ENCODE data around the gene HEXB.

The HEXB gene

GRCh38 chr5:74679966-74680365, 5.1 kb upstream of the HEXB start:
- Histone ChIP-seq H3K36me3 (ENCODE audit: insufficient read depth, low read length) (no peaks in the 10 kb centered on the region), H3K27ac (no peak overlapping the region), H3K9ac (ENCODE audit: insufficient read length) (no peak overlapping the region), H3K4me3 (no peak overlapping the region), H3K9me3 (ENCODE audit: low read depth, low read length) (no peaks in the 10 kb centered on the region)
- DNase-seq (ENCODE audit: low read depth, low spot score), result no peak
- TF ChIP-seq EZH2 (IDR thresholded peaks at IDR 0.05) (no peak), POLR2AphosphoS5 (IDR thresholded peaks at IDR 0.05; ENCODE audit: borderline replicate concordance, low read depth, low read length) (no peak), FOXP2 (optimal IDR thresholded peaks at IDR 0.05; ENCODE audit: control extremely low read depth, extremely low read length, insufficient read depth) (no peak)

- no peak overlapping the region for H3K9ac ChIP-seq (ENCODE audit: insufficient read length)
- TF ChIP-seq EZH2 (IDR thresholded peaks at IDR 0.05) (no peak), FOXP2 (optimal IDR thresholded peaks at IDR 0.05; ENCODE audit: control extremely low read depth, extremely low read length, insufficient read depth) (no peak), POLR2AphosphoS5 (IDR thresholded peaks at IDR 0.05; ENCODE audit: borderline replicate concordance, low read depth, low read length) (no peak)
- no peaks in the 10 kb centered on the region for H3K9me3 ChIP-seq (ENCODE audit: low read depth, low read length)
- H3K27ac ChIP-seq, result no peak overlapping the region
- peaks cover 11% of the 10 kb centered on the region for H3K36me3 ChIP-seq (ENCODE audit: insufficient read depth, low read length)
- no peak for DNase-seq (ENCODE audit: low read depth, low spot score)
- peak overlapping the region; percentile 97 for H3K4me3 ChIP-seq
These were observed 1.1 kb downstream of the HEXB start for GRCh38 chr5:74685979-74686631.

DNA sequence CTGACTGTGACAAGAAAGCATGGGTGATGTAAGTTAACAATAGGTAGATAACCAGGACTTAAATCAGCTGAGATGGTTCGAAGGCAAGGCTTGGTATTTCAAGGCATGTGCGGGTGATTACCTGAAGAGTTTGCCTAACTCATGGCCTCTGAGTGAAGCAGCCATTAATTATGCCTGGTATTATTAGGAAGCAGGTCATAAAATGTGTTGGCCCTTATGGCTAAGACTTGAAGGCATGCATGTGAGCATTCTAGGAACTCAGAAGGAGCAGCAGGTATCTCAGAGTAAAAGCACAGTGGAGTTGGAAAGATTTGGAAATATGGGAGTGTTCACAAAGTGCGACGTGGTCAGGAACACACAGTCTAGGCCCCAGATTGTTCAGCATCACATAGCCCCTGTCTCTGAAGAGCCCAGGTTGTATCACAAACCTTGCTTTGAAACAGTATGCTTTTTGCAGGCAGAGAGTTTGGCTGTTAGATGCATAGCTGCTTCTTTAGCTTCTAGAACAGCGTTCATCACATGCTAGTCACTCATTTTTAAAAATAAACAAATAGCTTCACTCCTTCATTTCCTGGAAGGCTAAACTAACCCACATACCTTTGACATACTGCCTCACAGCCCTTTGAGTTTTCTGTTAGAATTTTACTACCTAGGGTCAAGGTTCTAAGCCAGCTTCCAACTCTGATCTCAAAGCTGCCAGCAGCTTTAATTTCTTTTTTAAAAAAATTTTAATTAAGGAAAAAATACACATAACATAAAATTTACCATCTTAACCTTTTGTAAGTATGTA, 2.1 kb downstream of the HEXB start:
- H3K9ac ChIP-seq (ENCODE audit: insufficient read length), result no peak overlapping the region
- no peak overlapping the region for H3K27ac ChIP-seq
- H3K4me3 ChIP-seq, result no peak overlapping the region
- DNase-seq (ENCODE audit: low read depth, low spot score), result no peak
- H3K36me3 ChIP-seq (ENCODE audit: insufficient read depth, low read length), result peaks cover 16% of the 10 kb centered on the region
- TF ChIP-seq FOXP2 (optimal IDR thresholded peaks at IDR 0.05; ENCODE audit: control extremely low read depth, extremely low read length, insufficient read depth) (no peak), EZH2 (IDR thresholded peaks at IDR 0.05) (no peak), POLR2AphosphoS5 (IDR thresholded peaks at IDR 0.05; ENCODE audit: borderline replicate concordance, low read depth, low read length) (no peak)
- no peaks in the 10 kb centered on the region for H3K9me3 ChIP-seq (ENCODE audit: low read depth, low read length)

DNA sequence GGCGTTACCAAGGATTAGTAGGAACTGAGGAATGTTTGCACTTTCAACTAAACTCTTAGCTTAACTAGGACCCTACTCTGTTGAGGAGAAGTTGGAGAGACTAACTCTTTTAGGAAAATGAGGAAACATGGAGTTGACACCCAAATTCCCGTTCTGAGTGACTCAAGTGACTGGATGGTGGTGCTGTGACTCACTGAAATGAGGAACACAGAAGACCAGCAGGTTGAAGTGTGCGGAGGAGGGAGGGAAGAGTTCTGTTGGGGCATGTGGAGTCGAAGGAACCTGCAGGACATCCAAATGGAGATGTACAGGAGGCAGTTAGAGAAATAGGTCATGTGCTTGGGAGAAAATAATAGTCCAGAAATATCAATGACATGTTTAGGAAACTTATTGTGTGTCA, 8.2 kb downstream of the HEXB start:
- peaks cover 25% of the 10 kb centered on the region for H3K36me3 ChIP-seq (ENCODE audit: insufficient read depth, low read length)

GRCh38 chr5:74717596-74717995, 32.6 kb downstream of the HEXB start:
- no peak for TF ChIP-seq FOXP2 (optimal IDR thresholded peaks at IDR 0.05; ENCODE audit: control extremely low read depth, extremely low read length, insufficient read depth)
- no peak for TF ChIP-seq EZH2 (IDR thresholded peaks at IDR 0.05)
- TF ChIP-seq POLR2AphosphoS5 (IDR thresholded peaks at IDR 0.05; ENCODE audit: borderline replicate concordance, low read depth, low read length), result no peak
- Histone ChIP-seq H3K36me3 (ENCODE audit: insufficient read depth, low read length) (peaks cover 34% of the 10 kb centered on the region), H3K27ac (no peak overlapping the region), H3K9ac (ENCODE audit: insufficient read length) (no peak overlapping the region), H3K9me3 (ENCODE audit: low read depth, low read length) (no peaks in the 10 kb centered on the region), H3K4me3 (no peak overlapping the region)
- DNase-seq (ENCODE audit: low read depth, low spot score), result no peak

More for the DNA sequence above, 8.2 kb downstream of the HEXB start:
- H3K27ac ChIP-seq, result no peak overlapping the region
- no peaks in the 10 kb centered on the region for H3K9me3 ChIP-seq (ENCODE audit: low read depth, low read length)
- H3K9ac ChIP-seq (ENCODE audit: insufficient read length), result no peak overlapping the region
- no peak for DNase-seq (ENCODE audit: low read depth, low spot score)
- no peak for TF ChIP-seq EZH2 (IDR thresholded peaks at IDR 0.05)
- no peak for TF ChIP-seq POLR2AphosphoS5 (IDR thresholded peaks at IDR 0.05; ENCODE audit: borderline replicate concordance, low read depth, low read length)
- no peak for TF ChIP-seq FOXP2 (optimal IDR thresholded peaks at IDR 0.05; ENCODE audit: control extremely low read depth, extremely low read length, insufficient read depth)
- no peak overlapping the region for H3K4me3 ChIP-seq

DNA sequence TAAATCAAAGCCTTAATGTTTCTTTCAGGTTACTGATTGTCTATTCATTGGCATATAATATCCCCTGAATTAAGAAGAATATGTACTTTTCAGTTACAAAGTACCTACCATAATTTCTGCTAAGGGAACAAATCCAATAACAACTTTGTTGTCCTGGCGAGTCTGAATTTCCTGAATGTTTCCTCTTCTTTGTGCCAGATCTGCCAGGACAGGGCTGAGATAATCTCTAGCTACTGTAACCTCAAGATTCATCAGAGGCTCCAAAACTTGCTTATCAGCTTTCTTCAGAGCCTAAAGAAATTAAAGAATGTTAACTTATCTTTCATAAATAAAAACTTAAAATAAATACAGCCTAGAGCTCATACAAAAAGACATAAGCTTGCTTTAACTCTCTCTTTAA, 37.2 kb downstream of the HEXB start:
- Histone ChIP-seq H3K9me3 (ENCODE audit: low read depth, low read length) (no peaks in the 10 kb centered on the region), H3K4me3 (no peak overlapping the region), H3K9ac (ENCODE audit: insufficient read length) (no peak overlapping the region), H3K27ac (0 out of 2 replicates have a peak overlapping the region, but pooled peaks have one; percentile 6), H3K36me3 (ENCODE audit: insufficient read depth, low read length) (peaks cover 66% of the 10 kb centered on the region)
- TF ChIP-seq EZH2 (IDR thresholded peaks at IDR 0.05), result no peak
- TF ChIP-seq POLR2AphosphoS5 (IDR thresholded peaks at IDR 0.05; ENCODE audit: borderline replicate concordance, low read depth, low read length), result no peak
- no peak for TF ChIP-seq FOXP2 (optimal IDR thresholded peaks at IDR 0.05; ENCODE audit: control extremely low read depth, extremely low read length, insufficient read depth)
- no peak for DNase-seq (ENCODE audit: low read depth, low spot score)

DNA sequence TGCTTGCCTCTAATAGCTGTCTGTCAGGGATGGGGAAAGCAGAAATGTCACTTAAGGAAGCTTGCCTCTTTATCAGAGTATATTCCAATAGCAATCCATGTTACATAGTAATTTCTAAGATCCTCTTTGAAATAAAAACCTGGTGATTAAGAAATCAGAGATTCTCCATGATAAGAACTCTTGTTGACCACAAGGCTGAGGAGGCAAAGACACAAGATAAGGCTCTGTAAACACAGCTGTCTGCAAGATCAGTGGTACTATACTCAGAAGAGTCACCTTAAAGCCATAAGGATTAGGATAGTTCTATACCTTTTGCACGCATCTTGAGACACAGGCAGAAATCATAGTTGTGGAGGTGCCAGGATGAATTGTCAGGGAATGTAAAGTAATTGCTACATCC, 40.3 kb downstream of the HEXB start:
- H3K36me3 ChIP-seq (ENCODE audit: insufficient read depth, low read length), result peaks cover 64% of the 10 kb centered on the region
- no peak overlapping the region for H3K4me3 ChIP-seq
- H3K9ac ChIP-seq (ENCODE audit: insufficient read length), result no peak overlapping the region
- no peak for DNase-seq (ENCODE audit: low read depth, low spot score)
- H3K27ac ChIP-seq, result no peak overlapping the region
- H3K9me3 ChIP-seq (ENCODE audit: low read depth, low read length), result no peaks in the 10 kb centered on the region
- TF ChIP-seq EZH2 (IDR thresholded peaks at IDR 0.05) (no peak), POLR2AphosphoS5 (IDR thresholded peaks at IDR 0.05; ENCODE audit: borderline replicate concordance, low read depth, low read length) (no peak), FOXP2 (optimal IDR thresholded peaks at IDR 0.05; ENCODE audit: control extremely low read depth, extremely low read length, insufficient read depth) (no peak)

DNA sequence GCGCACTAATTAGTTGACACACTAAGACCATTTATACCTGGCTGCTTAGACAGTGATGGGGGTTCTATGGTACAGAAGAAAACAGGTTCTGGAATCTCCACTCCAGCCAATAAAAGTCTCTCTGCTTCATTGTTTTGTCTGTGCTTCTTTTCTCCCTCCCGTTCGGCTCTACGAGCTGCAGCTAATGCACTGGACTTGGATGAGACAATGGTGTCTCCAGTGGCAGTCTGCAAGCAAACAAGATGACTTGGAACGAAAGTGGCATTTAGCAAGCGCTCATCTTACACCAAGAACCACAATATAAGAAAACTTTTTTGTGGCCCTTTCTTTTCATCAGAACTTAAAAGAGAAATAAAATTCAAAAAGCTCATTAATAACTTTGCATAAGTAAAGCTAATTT, 51.7 kb downstream of the HEXB start:
- peaks cover 54% of the 10 kb centered on the region for H3K36me3 ChIP-seq (ENCODE audit: insufficient read depth, low read length)
- DNase-seq (ENCODE audit: low read depth, low spot score), result no peak
- TF ChIP-seq EZH2 (IDR thresholded peaks at IDR 0.05) (no peak), POLR2AphosphoS5 (IDR thresholded peaks at IDR 0.05; ENCODE audit: borderline replicate concordance, low read depth, low read length) (no peak), FOXP2 (optimal IDR thresholded peaks at IDR 0.05; ENCODE audit: control extremely low read depth, extremely low read length, insufficient read depth) (no peak)
- H3K27ac ChIP-seq, result no peak overlapping the region
- H3K9ac ChIP-seq (ENCODE audit: insufficient read length), result no peak overlapping the region
- H3K4me3 ChIP-seq, result no peak overlapping the region
- H3K9me3 ChIP-seq (ENCODE audit: low read depth, low read length), result no peaks in the 10 kb centered on the region
